HEK293 (cell line): ENCODE results near the gene NXPH1.

Experiments used
- CTCF ChIP-seq: fragments of 450-650 bp; formaldehyde crosslinking; IDR thresholded peaks from 2 replicates; pipeline ENCODE4 v1.5.1; 2016; ENCODE audit warnings: missing biosample characterization, missing genetic modification characterization
- PATZ1 ChIP-seq: fragments of 450-650 bp; formaldehyde crosslinking; IDR thresholded peaks from 2 replicates; pipeline ENCODE4 v1.5.1; 2016; ENCODE audit warnings: missing biosample characterization, missing genetic modification characterization
- PBX3 ChIP-seq: sonication (generic); formaldehyde crosslinking; IDR thresholded peaks from 2 replicates; pipeline ENCODE4 v1.8.1; 2022; ENCODE audit warnings: mild to moderate bottlenecking, moderate library complexity, missing genetic modification reagents
- SETDB1 ChIP-seq: IDR thresholded peaks from one replicate; pipeline ENCODE4 v1.6.1; 2017; ENCODE audit warnings: mild to moderate bottlenecking, low read length, moderate library complexity, mixed read lengths; ENCODE audit not compliant: insufficient read length
- ZNF274 ChIP-seq, 2 experiments: fragments of 200-500 bp in 1 of 2; fragments of 450-650 bp in 1 of 2; sonication (Bioruptor generic) in 1 of 2; formaldehyde crosslinking in 1 of 2; IDR thresholded peaks; 2 replicates each; pipeline versions ENCODE4 v1.5.1 to v1.6.1; 2014 to 2016; ENCODE audit warnings: borderline replicate concordance in 1 of 2, inconsistent platforms in 1 of 2, low read length in 1 of 2, missing biosample characterization in 1 of 2, missing genetic modification characterization in 1 of 2
- ZNF530 ChIP-seq: fragments of 450-650 bp; formaldehyde crosslinking; IDR thresholded peaks from 2 replicates; pipeline ENCODE4 v1.5.1; 2016; ENCODE audit warnings: low read depth, missing biosample characterization, missing genetic modification characterization
- ZNF670 ChIP-seq: fragments of 450-650 bp; formaldehyde crosslinking; IDR thresholded peaks from 2 replicates; pipeline ENCODE4 v1.5.1; 2016; ENCODE audit warnings: missing biosample characterization, missing genetic modification characterization, low read depth
- ZNF704 ChIP-seq: fragments of 450-650 bp; formaldehyde crosslinking; IDR thresholded peaks from 2 replicates; pipeline ENCODE4 v1.5.1; 2016; ENCODE audit warnings: missing biosample characterization, missing genetic modification characterization
- ZNF747 ChIP-seq: fragments of 450-650 bp; formaldehyde crosslinking; IDR thresholded peaks from 2 replicates; pipeline ENCODE4 v1.5.1; 2016; ENCODE audit warnings: missing biosample characterization, missing genetic modification characterization
- TF ChIP-seq, protein P1 (sequence below): fragments of 450-650 bp; formaldehyde crosslinking; IDR thresholded peaks from 2 replicates; pipeline ENCODE4 v1.5.1; 2016; ENCODE audit warnings: missing biosample characterization, missing genetic modification characterization, low read depth

- TF ChIP-seq SETDB1 (no peak), ZNF670 (tag by site-specific recombination) (no peak), ZNF704 (tag by site-specific recombination) (no peak), CTCF (tag by site-specific recombination) (no peak), ZNF747 (tag by site-specific recombination) (no peak), PATZ1 (tag by site-specific recombination) (no peak), ZNF530 (tag by site-specific recombination) (no peak), PBX3 (CRISPR knock-in tag) (no peak), ZNF274 (IDR thresholded peaks at IDR 0.05; ENCODE audit: low read length) (no peak), ZNF274 (tag by site-specific recombination; IDR thresholded peaks at IDR 0.05; ENCODE audit: borderline replicate concordance) (no peak)
- TF ChIP-seq, protein P1, sequence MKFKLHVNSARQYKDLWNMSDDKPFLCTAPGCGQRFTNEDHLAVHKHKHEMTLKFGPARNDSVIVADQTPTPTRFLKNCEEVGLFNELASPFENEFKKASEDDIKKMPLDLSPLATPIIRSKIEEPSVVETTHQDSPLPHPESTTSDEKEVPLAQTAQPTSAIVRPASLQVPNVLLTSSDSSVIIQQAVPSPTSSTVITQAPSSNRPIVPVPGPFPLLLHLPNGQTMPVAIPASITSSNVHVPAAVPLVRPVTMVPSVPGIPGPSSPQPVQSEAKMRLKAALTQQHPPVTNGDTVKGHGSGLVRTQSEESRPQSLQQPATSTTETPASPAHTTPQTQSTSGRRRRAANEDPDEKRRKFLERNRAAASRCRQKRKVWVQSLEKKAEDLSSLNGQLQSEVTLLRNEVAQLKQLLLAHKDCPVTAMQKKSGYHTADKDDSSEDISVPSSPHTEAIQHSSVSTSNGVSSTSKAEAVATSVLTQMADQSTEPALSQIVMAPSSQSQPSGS (tag by site-specific recombination) = no peak
Observed at GRCh38 chr7:8629504-8629903, 196.1 kb downstream of the NXPH1 start.
